H9 (cell line): Measurements from ENCODE around the gene EPHA4. TPM values are rescaled to one million over a fixed set of nuclear protein-coding genes. Genes with fewer than 3 reads are reported as not detected.

Source experiments
- DNase-seq: peaks from one replicate; pipeline ENCODE4 v3.0.0-alpha.2; 2017
- H2AFZ ChIP-seq: one replicate; pipeline ENCODE4 v1.6.1; 2013; ENCODE audit warnings: mild to moderate bottlenecking, low read length, control low read depth, moderate library complexity
- H2AK5ac ChIP-seq: 2 replicates; pipeline ENCODE4 v1.6.1; 2013; ENCODE audit warnings: low read length, control low read depth, mixed read lengths; ENCODE audit not compliant: insufficient read length
- H2BK120ac ChIP-seq: one replicate; pipeline ENCODE4 v1.6.1; 2013; ENCODE audit warnings: low read depth, mild to moderate bottlenecking, low read length, control low read depth, inconsistent platforms; ENCODE audit not compliant: poor library complexity, severe bottlenecking
- H2BK12ac ChIP-seq: 2 replicates; pipeline ENCODE4 v1.6.1; 2013; ENCODE audit warnings: low read length, control low read depth, mixed read lengths, low read depth; ENCODE audit not compliant: insufficient read length
- H2BK15ac ChIP-seq: 2 replicates; pipeline ENCODE4 v1.6.1; 2013; ENCODE audit warnings: low read depth, low read length, control low read depth
- H2BK20ac ChIP-seq: one replicate; pipeline ENCODE4 v1.6.1; 2013; ENCODE audit warnings: low read depth, mild to moderate bottlenecking, low read length, control low read depth, inconsistent platforms; ENCODE audit not compliant: poor library complexity, severe bottlenecking
- H2BK5ac ChIP-seq: 2 replicates; pipeline ENCODE4 v1.6.1; 2013; ENCODE audit warnings: low read length, control low read depth, mixed read lengths; ENCODE audit not compliant: insufficient read length
- H3K14ac ChIP-seq: 2 replicates; pipeline ENCODE4 v1.6.1; 2013; ENCODE audit warnings: low read length, control low read depth; ENCODE audit not compliant: insufficient read depth
- H3K18ac ChIP-seq: 2 replicates; pipeline ENCODE4 v1.6.1; 2013; ENCODE audit warnings: low read depth, mild to moderate bottlenecking, mixed read lengths, low read length, control low read depth; ENCODE audit not compliant: insufficient read length
- H3K23ac ChIP-seq: 2 replicates; pipeline ENCODE4 v1.6.1; 2013; ENCODE audit warnings: low read length, control low read depth, mixed read lengths, low read depth; ENCODE audit not compliant: insufficient read length
- H3K23me2 ChIP-seq: 2 replicates; pipeline ENCODE4 v1.6.1; 2013; ENCODE audit warnings: low read depth, mild to moderate bottlenecking, mixed read lengths, low read length, control low read depth; ENCODE audit not compliant: insufficient read length, poor library complexity, severe bottlenecking
- H3K27ac ChIP-seq: 2 replicates; pipeline ENCODE4 v1.5.1; 2013; ENCODE audit warnings: low read length, control low read depth, mixed read lengths, low read depth; ENCODE audit not compliant: insufficient read length
- H3K27me3 ChIP-seq: 2 replicates; pipeline ENCODE4 v1.6.1; 2013; ENCODE audit warnings: low read length, control low read depth, inconsistent platforms; ENCODE audit not compliant: insufficient read depth
- H3K4ac ChIP-seq: 2 replicates; pipeline ENCODE4 v1.6.1; 2013; ENCODE audit warnings: low read depth, mild to moderate bottlenecking, control low read depth, inconsistent platforms, low read length, moderate library complexity
- H3K4me1 ChIP-seq: 2 replicates; pipeline ENCODE4 v1.6.1; 2013; ENCODE audit warnings: low read length, control low read depth, inconsistent platforms; ENCODE audit not compliant: insufficient read depth
- H3K4me2 ChIP-seq: 2 replicates; pipeline ENCODE4 v1.6.1; 2013; ENCODE audit warnings: low read length, control low read depth, mixed read lengths; ENCODE audit not compliant: insufficient read length, insufficient read depth
- H3K56ac ChIP-seq: 2 replicates; pipeline ENCODE4 v1.6.1; 2013; ENCODE audit warnings: low read depth, mild to moderate bottlenecking, mixed read lengths, low read length, control low read depth; ENCODE audit not compliant: insufficient read length
- H3K79me1 ChIP-seq: 2 replicates; pipeline ENCODE4 v1.6.1; 2013; ENCODE audit warnings: low read depth, mild to moderate bottlenecking, moderate library complexity, low read length, control low read depth, inconsistent platforms; ENCODE audit not compliant: insufficient read depth, poor library complexity, severe bottlenecking
- H3K79me2 ChIP-seq: 2 replicates; pipeline ENCODE4 v1.6.1; 2013; ENCODE audit warnings: low read length, control low read depth, inconsistent platforms; ENCODE audit not compliant: insufficient read depth
- H3K9ac ChIP-seq: 2 replicates; pipeline ENCODE4 v1.6.1; 2013; ENCODE audit warnings: low read length, control low read depth, mixed read lengths; ENCODE audit not compliant: insufficient read length; ENCODE audit errors: extremely low read depth
- H3K9me3 ChIP-seq: one replicate; pipeline ENCODE4 v1.6.1; 2013; ENCODE audit warnings: low read depth, low read length, inconsistent platforms; ENCODE audit not compliant: control insufficient read depth
- H3T11ph ChIP-seq: one replicate; pipeline ENCODE4 v1.6.1; 2013; ENCODE audit warnings: mild to moderate bottlenecking, low read length, control low read depth, inconsistent platforms
- H4K20me1 ChIP-seq: one replicate; pipeline ENCODE4 v1.6.1; 2013; ENCODE audit not compliant: control insufficient read depth, insufficient read length, insufficient read depth
- H4K5ac ChIP-seq: 2 replicates; pipeline ENCODE4 v1.6.1; 2013; ENCODE audit warnings: low read depth, mild to moderate bottlenecking, mixed read lengths, low read length, control low read depth; ENCODE audit not compliant: insufficient read length
- H4K8ac ChIP-seq: replicated peaks from 2 replicates; pipeline ENCODE4 v1.6.1; 2013; ENCODE audit warnings: low read length, control low read depth, mixed read lengths, low read depth; ENCODE audit not compliant: insufficient read length
- H4K91ac ChIP-seq: 2 replicates; pipeline ENCODE4 v1.6.1; 2013; ENCODE audit warnings: low read depth, mild to moderate bottlenecking, moderate library complexity, mixed read lengths, low read length, control low read depth; ENCODE audit not compliant: insufficient read length
- H3K27ac Mint-ChIP-seq, 3 experiments: 2 replicates in 2 of 3; 3 replicates in 1 of 3; pipeline ENCODE4 v1.8.0; 2020 to 2021; ENCODE audit warnings: mixed read lengths in 3 of 3, mild to moderate bottlenecking in 1 of 3, moderate library complexity in 1 of 3
- H3K27me3 Mint-ChIP-seq: 2 replicates; pipeline ENCODE4 v1.8.0; 2021; ENCODE audit warnings: low read depth, mild to moderate bottlenecking, moderate library complexity, mixed read lengths
- H3K36me3 Mint-ChIP-seq, 3 experiments: 2 replicates in 2 of 3; 3 replicates in 1 of 3; pipeline ENCODE4 v1.8.0; 2020 to 2021; ENCODE audit warnings: low read depth in 3 of 3, mixed read lengths in 3 of 3; ENCODE audit not compliant: insufficient read depth in 1 of 3
- H3K4me1 Mint-ChIP-seq, 2 experiments: 2 replicates each; pipeline ENCODE4 v1.8.0; 2020; ENCODE audit warnings: mixed read lengths in 2 of 2
- H3K4me3 Mint-ChIP-seq, 2 experiments: 2 replicates in 1 of 2; 3 replicates in 1 of 2; pipeline ENCODE4 v1.8.0; 2020 to 2021; ENCODE audit warnings: mild to moderate bottlenecking in 2 of 2, mixed read lengths in 2 of 2, moderate library complexity in 1 of 2
- H3K9me3 Mint-ChIP-seq, 2 experiments: 2 replicates in 1 of 2; 3 replicates in 1 of 2; pipeline ENCODE4 v1.8.0; 2020; ENCODE audit warnings: mild to moderate bottlenecking in 2 of 2, mixed read lengths in 2 of 2, moderate library complexity in 1 of 2
- CTCF ChIP-seq: fragments of 200-600 bp; sonication (generic); conservative IDR thresholded peaks from 3 replicates; pipeline ENCODE4 v1.8.0; 2021; ENCODE audit warnings: antibody characterized with exemption, mild to moderate bottlenecking
- WGBS: extraction: QIAGEN DNeasy Blood & Tissue Kit; methylation state at CpG from one replicate; pipeline ENCODE4 v1.1.7; 2013; ENCODE audit warnings: missing lambda C conversion rate, low lambda C conversion rate, mixed read lengths; ENCODE audit not compliant: insufficient read length; ENCODE audit errors: extremely low coverage; 5-methylcytosine and 5-hydroxymethylcytosine counted together
- total RNA-seq: library from RNA; stranded (reverse); gene quantifications from 2 replicates; pipeline ENCODE4 v1.2.1, GENCODE V29; 2021

EPHA4 gene
- total RNA-seq, 1 experiment from 2014 or later = 25.1 TPM

- Mint-ChIP-seq H3K4me1 (peaks cover 5 to 9% of the 10 kb centered on the region in 2 experiments), H3K27ac (no peak overlapping the region), H3K9me3 (no peaks in the 10 kb centered on the region), H3K27me3 (no peaks in the 10 kb centered on the region), H3K36me3 (peaks cover 9 to 53% (median 31%) of the 10 kb centered on the region in 3 experiments), H3K4me3 (no peak overlapping the region)
- no peaks in the 10 kb centered on the region for H3K27me3 ChIP-seq
- no peak overlapping the region for H2BK5ac ChIP-seq
- no peak overlapping the region for H2BK12ac ChIP-seq
- no peak overlapping the region for H2AK5ac ChIP-seq
- H4K5ac ChIP-seq = no peak overlapping the region
- no peak overlapping the region for H3K23ac ChIP-seq
- H3K56ac ChIP-seq = no peak overlapping the region
- no peak overlapping the region for H2BK120ac ChIP-seq
- H4K8ac ChIP-seq = no peak overlapping the region
- WGBS = no CpG with 5 or more reads among the region's 2 CpGs
- H3K4me1 ChIP-seq = no peaks in the 10 kb centered on the region
- no peak overlapping the region for H3K4me2 ChIP-seq
- H3K27ac ChIP-seq = no peak overlapping the region
- no peak overlapping the region for H4K91ac ChIP-seq
- no peak overlapping the region for H2BK15ac ChIP-seq
- no peaks in the 10 kb centered on the region for H3K79me1 ChIP-seq
- no peak overlapping the region for H3K4ac ChIP-seq
- no peak overlapping the region for H3K18ac ChIP-seq
- H3T11ph ChIP-seq = no peak overlapping the region
- no peaks in the 10 kb centered on the region for H3K23me2 ChIP-seq
- H2AFZ ChIP-seq = no peak overlapping the region
- no peak overlapping the region for H3K14ac ChIP-seq
- no peak for DNase-seq
- no peak for TF ChIP-seq CTCF
- H3K9ac ChIP-seq = no peak overlapping the region
- no peaks in the 10 kb centered on the region for H4K20me1 ChIP-seq
- no peaks in the 10 kb centered on the region for H3K9me3 ChIP-seq
- no peak overlapping the region for H2BK20ac ChIP-seq
- H3K79me2 ChIP-seq = no peaks in the 10 kb centered on the region
Measured at GRCh38 chr2:221428896-221429295, 143.2 kb downstream of the EPHA4 start.
